Skeletal muscle tissue (tissue), 5 donors: ENCODE data around the gene GALNT18. TPM values are rescaled to one million over a fixed set of nuclear protein-coding genes. Genes with fewer than 3 reads are reported as not detected.

Source experiments
- H3K27ac ChIP-seq: one replicate; pipeline ENCODE4 v1.7.0; 2013; ENCODE audit warnings: mild to moderate bottlenecking, low read depth, low read length, inconsistent platforms
- H3K27me3 ChIP-seq, 3 donors: one replicate each; pipeline ENCODE4 v1.7.0; 2013; ENCODE audit warnings: low read length in 3 of 3; ENCODE audit not compliant: control insufficient read depth in 3 of 3, insufficient read depth in 3 of 3
- H3K36me3 ChIP-seq, 3 donors: one replicate each; pipeline ENCODE4 v1.7.0; 2013; ENCODE audit warnings: low read length in 3 of 3; ENCODE audit not compliant: control insufficient read depth in 3 of 3, insufficient read depth in 3 of 3
- H3K4me1 ChIP-seq, 3 donors: one replicate each; pipeline ENCODE4 v1.7.0; 2013; ENCODE audit warnings: low read length in 3 of 3, mild to moderate bottlenecking in 3 of 3; ENCODE audit not compliant: control insufficient read depth in 3 of 3, insufficient read depth in 3 of 3
- H3K4me3 ChIP-seq, 3 donors: one replicate each; pipeline ENCODE4 v1.7.0; 2013; ENCODE audit warnings: low read length in 3 of 3
- H3K9ac ChIP-seq, 3 donors: one replicate each; pipeline ENCODE4 v1.7.0; 2013; ENCODE audit warnings: low read length in 3 of 3, mild to moderate bottlenecking in 3 of 3, moderate library complexity in 2 of 3, low read depth in 1 of 3
- H3K9me3 ChIP-seq, 3 donors: one replicate each; pipeline ENCODE4 v1.7.0; 2013; ENCODE audit warnings: low read length in 3 of 3; ENCODE audit not compliant: control insufficient read depth in 3 of 3
- small RNA-seq: library from RNA; depleted of rRNA; stranded (forward); fragments of <200 nt; gene quantifications from one replicate; pipeline ENCODE3, GENCODE V24; 2014
- total RNA-seq: library from RNA; depleted of rRNA; stranded (reverse); fragments of >200 nt; gene quantifications from one replicate; pipeline ENCODE4 v1.2.3, GENCODE V29; 2014
- donor health status: Osteomylitis.

GALNT18 gene
- total RNA-seq, 1 donor from 2014 or later, result 9.4 TPM

GRCh38 chr11:11236498-11237059, 385.2 kb downstream of the GALNT18 start:
- Histone ChIP-seq H3K4me3 (no peak overlapping the region), H3K4me1 (no peaks in the 10 kb centered on the region), H3K9ac (no peak overlapping the region), H3K9me3 (no peaks in the 10 kb centered on the region), H3K27ac (no peak overlapping the region), H3K27me3 (no peaks in the 10 kb centered on the region), H3K36me3 (no peaks in the 10 kb centered on the region)

- Histone ChIP-seq H3K9me3 (no peaks in the 10 kb centered on the region), H3K27me3 (peaks cover 0 to 3% (median 2%) of the 10 kb centered on the region in 3 donors), H3K36me3 (no peaks in the 10 kb centered on the region), H3K4me1 (no peaks in the 10 kb centered on the region), H3K4me3 (no peak overlapping the region), H3K9ac (no peak overlapping the region), H3K27ac (no peak overlapping the region)
Observed at GRCh38 chr11:11231763-11232162, 390.0 kb downstream of the GALNT18 start.

- Histone ChIP-seq H3K4me1 (no peaks in the 10 kb centered on the region), H3K27ac (no peak overlapping the region), H3K27me3 (peaks cover 0 to 3% (median 2%) of the 10 kb centered on the region in 3 donors), H3K36me3 (no peaks in the 10 kb centered on the region), H3K4me3 (no peak overlapping the region), H3K9me3 (no peaks in the 10 kb centered on the region), H3K9ac (no peak overlapping the region)
Observed at GRCh38 chr11:11230802-11231562, 390.8 kb downstream of the GALNT18 start.

GRCh38 chr11:11230087-11230486, 391.7 kb downstream of the GALNT18 start:
- Histone ChIP-seq H3K36me3 (no peaks in the 10 kb centered on the region), H3K4me3 (no peak overlapping the region), H3K27me3 (peaks cover 0 to 3% (median 2%) of the 10 kb centered on the region in 3 donors), H3K9me3 (no peaks in the 10 kb centered on the region), H3K4me1 (no peaks in the 10 kb centered on the region), H3K9ac (no peak overlapping the region), H3K27ac (no peak overlapping the region)

- Histone ChIP-seq H3K27me3 (peaks cover 0 to 3% (median 2%) of the 10 kb centered on the region in 3 donors), H3K36me3 (no peaks in the 10 kb centered on the region), H3K27ac (no peak overlapping the region), H3K9me3 (no peaks in the 10 kb centered on the region), H3K4me1 (no peaks in the 10 kb centered on the region), H3K9ac (no peak overlapping the region), H3K4me3 (no peak overlapping the region)
Observed at GRCh38 chr11:11229647-11230046, 392.2 kb downstream of the GALNT18 start.

GRCh38 chr11:11227296-11228085, 394.3 kb downstream of the GALNT18 start:
- no peaks in the 10 kb centered on the region for H3K9me3 ChIP-seq
- H3K4me3 ChIP-seq, result no peak overlapping the region
- no peaks in the 10 kb centered on the region for H3K4me1 ChIP-seq
- H3K27me3 ChIP-seq, result peaks cover 0 to 3% (median 2%) of the 10 kb centered on the region in 3 donors
- H3K27ac ChIP-seq, result no peak overlapping the region
- no peak overlapping the region for H3K9ac ChIP-seq
- H3K36me3 ChIP-seq, result no peaks in the 10 kb centered on the region

Small RNAs within 50 kb of the gene (small RNA-seq; reads per million reads assigned to genes)
- not detected for gene MIR4299

Other genes with a start within 250 kb of the GALNT18 start
- 69.4 TPM for gene USP47, start 220.0 kb upstream of the GALNT18 start, total RNA-seq